ENCODE measurements around the gene SPACDR.

DNA sequence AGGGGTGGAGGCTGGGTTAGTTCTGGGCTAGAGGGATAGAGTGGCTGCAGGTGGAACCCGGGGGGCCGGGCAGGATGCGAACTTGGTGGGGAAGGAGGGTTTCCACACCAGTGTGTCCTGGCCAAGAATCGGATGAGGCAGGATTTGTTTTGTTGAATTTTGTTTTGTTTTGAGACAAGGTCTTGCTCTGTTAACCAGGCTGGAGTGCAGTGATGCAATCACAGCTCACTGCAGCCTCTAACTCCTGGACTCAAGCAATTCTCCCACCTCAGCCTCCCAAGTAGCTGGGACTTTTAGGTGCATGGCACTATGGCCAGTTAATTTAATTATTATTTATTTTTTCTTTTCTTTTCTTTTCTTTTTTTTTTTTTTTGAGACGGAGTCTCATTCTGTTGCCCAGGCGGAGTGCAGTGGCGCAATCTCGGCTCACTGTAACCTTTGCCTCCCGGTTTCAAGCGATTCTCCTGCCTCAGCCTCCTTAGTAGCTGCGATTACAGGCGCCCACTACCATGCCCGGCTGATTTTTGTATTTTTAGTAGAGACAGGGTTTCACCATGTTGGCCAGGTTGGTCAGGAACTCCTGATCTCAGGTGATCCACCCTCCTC, 14.8 kb downstream of the SPACDR start:
- TF ChIP-seq, protein P1, sequence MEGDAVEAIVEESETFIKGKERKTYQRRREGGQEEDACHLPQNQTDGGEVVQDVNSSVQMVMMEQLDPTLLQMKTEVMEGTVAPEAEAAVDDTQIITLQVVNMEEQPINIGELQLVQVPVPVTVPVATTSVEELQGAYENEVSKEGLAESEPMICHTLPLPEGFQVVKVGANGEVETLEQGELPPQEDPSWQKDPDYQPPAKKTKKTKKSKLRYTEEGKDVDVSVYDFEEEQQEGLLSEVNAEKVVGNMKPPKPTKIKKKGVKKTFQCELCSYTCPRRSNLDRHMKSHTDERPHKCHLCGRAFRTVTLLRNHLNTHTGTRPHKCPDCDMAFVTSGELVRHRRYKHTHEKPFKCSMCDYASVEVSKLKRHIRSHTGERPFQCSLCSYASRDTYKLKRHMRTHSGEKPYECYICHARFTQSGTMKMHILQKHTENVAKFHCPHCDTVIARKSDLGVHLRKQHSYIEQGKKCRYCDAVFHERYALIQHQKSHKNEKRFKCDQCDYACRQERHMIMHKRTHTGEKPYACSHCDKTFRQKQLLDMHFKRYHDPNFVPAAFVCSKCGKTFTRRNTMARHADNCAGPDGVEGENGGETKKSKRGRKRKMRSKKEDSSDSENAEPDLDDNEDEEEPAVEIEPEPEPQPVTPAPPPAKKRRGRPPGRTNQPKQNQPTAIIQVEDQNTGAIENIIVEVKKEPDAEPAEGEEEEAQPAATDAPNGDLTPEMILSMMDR (IDR thresholded peaks at IDR 0.05; ENCODE audit: insufficient read depth, low read depth, low read length), result no peak
- no peak for TF ChIP-seq EZH2 (IDR thresholded peaks at IDR 0.05; ENCODE audit: insufficient read depth, low read length)
